H1 (cell line): ENCODE measurements around the gene SCIMP. TPM values are rescaled to one million over a fixed set of nuclear protein-coding genes. Genes with fewer than 3 reads are reported as not detected.

ENCODE experiments used
- CTCF ChIA-PET: fragments of 300-600 bp; sonication (Branson Sonifier 250); formaldehyde crosslinking; loops from one replicate; lab custom pipeline; 2021; ENCODE audit not compliant: partially characterized antibody; lab: Charles Lee
- POLR2A ChIA-PET: fragments of 300-600 bp; sonication (Branson Sonifier 250); formaldehyde crosslinking; loops from one replicate; lab custom pipeline; 2021; ENCODE audit warnings: inconsistent platforms; ENCODE audit not compliant: partially characterized antibody; lab: Charles Lee
- DNase-seq, 2 experiments: peaks; one replicate each; pipeline versions ENCODE4 v3.0.0 to v3.0.0-alpha.2; 2010 to 2022; ENCODE audit warnings: low spot score in 2 of 2, low read depth in 1 of 2, mixed read lengths in 1 of 2
- FAIRE-seq: peaks from 2 replicates; lab custom pipeline; 2011; peaks lifted over from hg19 to GRCh38; lab: Jason Lieb, UNC
- H2AFZ ChIP-seq: 2 replicates; pipeline ENCODE4 v1.8.1; 2012; ENCODE audit warnings: low read length, inconsistent platforms
- H2AK5ac ChIP-seq: 2 replicates; pipeline ENCODE4 v1.6.1; 2013; ENCODE audit warnings: low read depth, low read length
- H2BK120ac ChIP-seq: replicated peaks from 2 replicates; pipeline ENCODE3; 2013; ENCODE audit warnings: low read depth, low read length, inconsistent platforms
- H2BK12ac ChIP-seq: 2 replicates; pipeline ENCODE4 v1.6.1; 2013; ENCODE audit warnings: low read depth, low read length
- H2BK15ac ChIP-seq: 2 replicates; pipeline ENCODE4 v1.6.1; 2013; ENCODE audit warnings: low read length
- H2BK20ac ChIP-seq: 2 replicates; pipeline ENCODE4 v1.6.1; 2013; ENCODE audit warnings: low read length
- H2BK5ac ChIP-seq: 2 replicates; pipeline ENCODE4 v1.6.1; 2013; ENCODE audit warnings: low read depth, low read length
- H3K14ac ChIP-seq: 2 replicates; pipeline ENCODE4 v1.6.1; 2013; ENCODE audit warnings: inconsistent platforms; ENCODE audit not compliant: insufficient read length
- H3K18ac ChIP-seq: 2 replicates; pipeline ENCODE4 v1.6.1; 2013; ENCODE audit warnings: low read length; ENCODE audit errors: extremely low read depth
- H3K23ac ChIP-seq: 2 replicates; pipeline ENCODE4 v1.6.1; 2013; ENCODE audit warnings: inconsistent platforms; ENCODE audit not compliant: insufficient read length
- H3K23me2 ChIP-seq: 2 replicates; pipeline ENCODE4 v1.6.1; 2013; ENCODE audit warnings: low read depth, low read length
- H3K27ac ChIP-seq: 2 replicates; pipeline ENCODE4 v1.6.1; 2011; ENCODE audit warnings: low read depth, low read length, inconsistent platforms
- H3K27me3 ChIP-seq, 4 experiments: replicated peaks in 1 of 4; 1 replicate in 1 of 4; 2 replicates in 3 of 4; pipeline versions ENCODE4 v1.6.1 to v1.8.1; 2011 to 2013; ENCODE audit warnings: low read length in 3 of 4, mild to moderate bottlenecking in 3 of 4, inconsistent platforms in 2 of 4, mixed read lengths in 2 of 4, moderate library complexity in 1 of 4; ENCODE audit not compliant: control insufficient read depth in 3 of 4, insufficient read depth in 3 of 4; ENCODE audit errors: extremely low read depth in 1 of 4
- H3K36me3 ChIP-seq, 4 experiments: 2 replicates each; pipeline versions ENCODE4 v1.6.1 to v1.8.1; 2011 to 2013; ENCODE audit warnings: mild to moderate bottlenecking in 4 of 4, low read length in 3 of 4, moderate library complexity in 2 of 4, control low read depth in 1 of 4, inconsistent platforms in 1 of 4; ENCODE audit not compliant: insufficient read depth in 4 of 4, control insufficient read depth in 2 of 4
- H3K4ac ChIP-seq: replicated peaks from 2 replicates; pipeline ENCODE3; 2013; ENCODE audit warnings: low read length, low read depth, mixed read lengths, inconsistent platforms; ENCODE audit not compliant: insufficient read length
- H3K4me1 ChIP-seq, 4 experiments: replicated peaks in 1 of 4; 1 replicate in 1 of 4; 2 replicates in 3 of 4; pipeline versions ENCODE4 v1.6.1 to v1.8.1; 2011 to 2013; ENCODE audit warnings: low read length in 3 of 4, inconsistent platforms in 2 of 4, mixed read lengths in 1 of 4; ENCODE audit not compliant: insufficient read depth in 4 of 4, control insufficient read depth in 3 of 4
- H3K4me2 ChIP-seq, 2 experiments: 2 replicates each; pipeline versions ENCODE4 v1.6.1 to v1.8.1; 2011 to 2013; ENCODE audit warnings: low read depth in 2 of 2, low read length in 2 of 2, control low read depth in 1 of 2, inconsistent platforms in 1 of 2, mild to moderate bottlenecking in 1 of 2; ENCODE audit not compliant: insufficient read depth in 1 of 2
- H3K4me3 ChIP-seq, 4 experiments: fragments of 200-600, 300-600 bp in 1 of 4; sonication (generic), shearing (Covaris generic), sonication (Bioruptor Twin) in 1 of 4; 2 replicates each; pipeline versions ENCODE4 v1.5.1 to v1.8.1; 2011 to 2016; ENCODE audit warnings: low read length in 4 of 4, low read depth in 3 of 4, control low read depth in 2 of 4, inconsistent platforms in 2 of 4, mild to moderate bottlenecking in 2 of 4, mixed read lengths in 1 of 4, moderate library complexity in 1 of 4; ENCODE audit not compliant: insufficient read depth in 2 of 4; ENCODE audit errors: extremely low read depth in 1 of 4
- H3K56ac ChIP-seq: replicated peaks from 2 replicates; pipeline ENCODE3; 2013; ENCODE audit warnings: low read depth, mild to moderate bottlenecking, mixed read lengths, low read length, inconsistent platforms; ENCODE audit not compliant: insufficient read length
- H3K79me1 ChIP-seq: 2 replicates; pipeline ENCODE4 v1.6.1; 2013; ENCODE audit warnings: low read depth, low read length, control low read depth
- H3K79me2 ChIP-seq, 2 experiments: 2 replicates each; pipeline versions ENCODE4 v1.6.1 to v1.8.1; 2012 to 2013; ENCODE audit warnings: low read length in 2 of 2, mild to moderate bottlenecking in 2 of 2, inconsistent platforms in 1 of 2; ENCODE audit not compliant: insufficient read depth in 2 of 2, control insufficient read depth in 1 of 2
- H3K9ac ChIP-seq, 4 experiments: replicated peaks in 1 of 4; 1 replicate in 1 of 4; 2 replicates in 3 of 4; pipeline versions ENCODE4 v1.6.1 to v1.8.1; 2011 to 2013; ENCODE audit warnings: low read depth in 3 of 4, low read length in 3 of 4, control low read depth in 2 of 4, mild to moderate bottlenecking in 2 of 4, moderate library complexity in 2 of 4, inconsistent platforms in 1 of 4; ENCODE audit errors: extremely low read depth in 1 of 4
- H3K9me3 ChIP-seq, 2 experiments: 2 replicates each; pipeline versions ENCODE4 v1.6.1 to v1.8.1; 2012 to 2013; ENCODE audit warnings: mild to moderate bottlenecking in 2 of 2, moderate library complexity in 2 of 2, control low read depth in 1 of 2, inconsistent platforms in 1 of 2, low read depth in 1 of 2, low read length in 1 of 2, mixed read lengths in 1 of 2; ENCODE audit not compliant: insufficient read depth in 2 of 2
- H4K20me1 ChIP-seq, 2 experiments: replicated peaks in 1 of 2; 2 replicates each; pipeline versions ENCODE3 to v1.8.1; 2011 to 2013; ENCODE audit warnings: inconsistent platforms in 2 of 2, low read length in 2 of 2, mild to moderate bottlenecking in 1 of 2; ENCODE audit not compliant: insufficient read depth in 2 of 2, control insufficient read depth in 1 of 2
- H4K5ac ChIP-seq: 2 replicates; pipeline ENCODE4 v1.6.1; 2013; ENCODE audit warnings: low read length, low read depth, mixed read lengths, inconsistent platforms; ENCODE audit not compliant: insufficient read length
- H4K8ac ChIP-seq: 2 replicates; pipeline ENCODE4 v1.8.0; 2013; ENCODE audit warnings: mild to moderate bottlenecking, moderate library complexity, low read length, inconsistent platforms; ENCODE audit not compliant: insufficient read depth; ENCODE audit errors: extremely low read depth
- H4K91ac ChIP-seq: replicated peaks from 2 replicates; pipeline ENCODE3; 2013; ENCODE audit warnings: low read length, mixed read lengths, inconsistent platforms; ENCODE audit not compliant: insufficient read length
- CBX8 ChIP-seq: fragments of 300-800, 300-1000 bp; sonication (generic); IDR thresholded peaks from 2 replicates; pipeline ENCODE4 v1.7.1; 2016; ENCODE audit warnings: low read depth, low read length, borderline replicate concordance
- EZH2 ChIP-seq: fragments of 200-600 bp; sonication (generic); IDR thresholded peaks from 2 replicates; pipeline ENCODE4 v1.7.1; 2012; ENCODE audit warnings: low read depth, mild to moderate bottlenecking, moderate library complexity, low read length, inconsistent platforms; ENCODE audit not compliant: severe bottlenecking
- JUND ChIP-seq: IDR thresholded peaks from 2 replicates; pipeline ENCODE4 v1.6.1; 2011; ENCODE audit warnings: mild to moderate bottlenecking, improper control_type of control experiment, low read length
- SRF ChIP-seq: IDR thresholded peaks from 2 replicates; pipeline ENCODE4 v1.6.1; 2011; ENCODE audit warnings: mild to moderate bottlenecking, low read depth, low read length, moderate library complexity
- WGBS, 2 experiments: shearing (Covaris generic) in 1 of 2; methylation state at CpG; one replicate each; pipeline versions ENCODE4 v1.1.6 to v1.1.7; 2013 to 2015; ENCODE audit warnings: low lambda C conversion rate in 2 of 2, mixed read lengths in 2 of 2, inconsistent platforms in 1 of 2, low coverage in 1 of 2, missing lambda C conversion rate in 1 of 2; ENCODE audit not compliant: insufficient replicate concordance in 2 of 2, insufficient coverage in 1 of 2, insufficient read length in 1 of 2; ENCODE audit errors: extremely low coverage in 1 of 2, missing lambda C conversion rate in 1 of 2; 5-methylcytosine and 5-hydroxymethylcytosine counted together
- polyA plus RNA-seq, 7 experiments: library from polyadenylated mRNA; depleted of rRNA in 3 of 7; stranded (reverse) in 5 of 7; unstranded in 2 of 7; fragments of >200 nt in 5 of 7; fragments of 200-250 nt in 2 of 7; gene quantifications; 1 replicate in 5 of 7; 2 replicates in 1 of 7; 4 replicates in 1 of 7; pipeline versions ENCODE4 v1.2.1 to v1.2.3, GENCODE V29; 2011 to 2013; ENCODE audit warnings: missing spikeins in 2 of 7, mixed read lengths in 2 of 7
- total RNA-seq: library from RNA; stranded (reverse); fragmentation: NEBNext Ultra II Directional; extraction: Animal tissue kit (Norgen Biotek cat#: 25700); gene quantifications from 2 replicates; pipeline ENCODE4 v1.2.1, GENCODE V29; 2021
- TF ChIP-seq, protein P1 (sequence below): IDR thresholded peaks from 2 replicates; pipeline ENCODE4 v1.6.1; 2012; ENCODE audit warnings: low read length, inconsistent platforms

Gene SCIMP
- total and polyA plus RNA-seq, 2 of the 8 experiments (the other 6 are each of a cell fraction or from before 2014, with no cell fraction given), result not detected

DNA sequence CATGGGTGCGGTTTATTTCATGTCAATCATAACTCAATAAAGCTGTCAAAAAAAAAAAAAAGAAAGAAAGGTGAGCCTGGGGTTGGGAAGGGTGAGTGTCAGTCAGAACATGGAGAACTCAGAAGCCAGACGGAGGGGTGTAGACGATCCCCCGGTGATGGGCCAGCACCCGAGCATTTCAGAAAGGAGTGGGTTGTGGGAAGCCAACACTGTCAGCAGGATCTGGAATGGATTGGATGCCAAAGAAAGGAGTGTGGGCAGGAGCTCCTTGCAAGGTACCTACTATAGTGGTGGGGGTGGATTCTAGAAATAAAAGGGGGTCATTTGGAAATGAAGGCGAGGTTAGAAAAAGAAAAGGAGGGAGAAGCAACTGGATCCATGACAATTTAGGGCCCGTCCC, 19.8 kb upstream of the SCIMP start:
- Histone ChIP-seq H3K14ac (no peak overlapping the region), H3K23me2 (no peaks in the 10 kb centered on the region), H3K56ac (no peak overlapping the region), H3K9ac (no peak overlapping the region), H4K91ac (no peak overlapping the region), H2BK5ac (no peak overlapping the region), H4K8ac (no peak overlapping the region), H3K27me3 (no peaks in the 10 kb centered on the region), H3K79me1 (no peaks in the 10 kb centered on the region), H3K4me3 (no peak overlapping the region), H2BK20ac (no peak overlapping the region), H4K5ac (no peak overlapping the region), H3K18ac (no peak overlapping the region), H3K4me2 (no peak overlapping the region), H3K36me3 (no peaks in the 10 kb centered on the region), H3K79me2 (no peaks in the 10 kb centered on the region), H3K9me3 (no peaks in the 10 kb centered on the region), H3K4ac (no peak overlapping the region), H2BK15ac (no peak overlapping the region), H2AFZ (0 out of 2 replicates have a peak overlapping the region, but pooled peaks have one; percentile 72), H2BK120ac (no peak overlapping the region), H2AK5ac (no peak overlapping the region), H3K23ac (no peak overlapping the region), H3K4me1 (peaks cover 0 to 2% (median 0%) of the 10 kb centered on the region in 4 experiments; a peak in 2 of 7 replicates), H4K20me1 (no peaks in the 10 kb centered on the region), H2BK12ac (no peak overlapping the region), H3K27ac (no peak overlapping the region)
- TF ChIP-seq, protein P1, sequence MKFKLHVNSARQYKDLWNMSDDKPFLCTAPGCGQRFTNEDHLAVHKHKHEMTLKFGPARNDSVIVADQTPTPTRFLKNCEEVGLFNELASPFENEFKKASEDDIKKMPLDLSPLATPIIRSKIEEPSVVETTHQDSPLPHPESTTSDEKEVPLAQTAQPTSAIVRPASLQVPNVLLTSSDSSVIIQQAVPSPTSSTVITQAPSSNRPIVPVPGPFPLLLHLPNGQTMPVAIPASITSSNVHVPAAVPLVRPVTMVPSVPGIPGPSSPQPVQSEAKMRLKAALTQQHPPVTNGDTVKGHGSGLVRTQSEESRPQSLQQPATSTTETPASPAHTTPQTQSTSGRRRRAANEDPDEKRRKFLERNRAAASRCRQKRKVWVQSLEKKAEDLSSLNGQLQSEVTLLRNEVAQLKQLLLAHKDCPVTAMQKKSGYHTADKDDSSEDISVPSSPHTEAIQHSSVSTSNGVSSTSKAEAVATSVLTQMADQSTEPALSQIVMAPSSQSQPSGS, result no peak
- no peak for TF ChIP-seq CBX8
- no peak for TF ChIP-seq JUND
- no peak for TF ChIP-seq SRF
- no peak for TF ChIP-seq EZH2
- CTCF ChIA-PET, result interaction anchor here (0.6 to 2.0 kb wide), 5 partner anchors 13 to 1204 kb away, joined by 3 to 6 read pairs (median 3); no protein-coding TSS in a partner anchor
- POLR2A ChIA-PET, result interaction anchor here (0.9 to 1.6 kb wide), 2 partner anchors 14 to 135 kb away, joined by 3 read pairs; no protein-coding TSS in a partner anchor
- DNase-seq (no peak), FAIRE-seq (no peak)
- WGBS, 2 experiments, result 82% methylated on average over 7 of the region's 7 CpGs; no CpG with 5 or more reads in 1 of the 2 experiments
